Stimulated activated CD4-positive, alpha-beta T cell treated with anti-CD3 and anti-CD28 coated beads, TNF-alpha, amount 100 ng/mL, for 1 hour (primary cell): ENCODE data around the gene ADAMTS18.
"Not testable (repeated sequence)": the region's sequence is repeated elsewhere in the genome, so short reads cannot be mapped to it uniquely, and the experiment has no call there.

Experiments
- DNase-seq, 3 donors: peaks; one replicate each; pipeline ENCODE4 v3.0.0-alpha.2; 2020; ENCODE audit warnings: low read depth in 3 of 3, low spot score in 1 of 3

The ADAMTS18 gene, protein sequence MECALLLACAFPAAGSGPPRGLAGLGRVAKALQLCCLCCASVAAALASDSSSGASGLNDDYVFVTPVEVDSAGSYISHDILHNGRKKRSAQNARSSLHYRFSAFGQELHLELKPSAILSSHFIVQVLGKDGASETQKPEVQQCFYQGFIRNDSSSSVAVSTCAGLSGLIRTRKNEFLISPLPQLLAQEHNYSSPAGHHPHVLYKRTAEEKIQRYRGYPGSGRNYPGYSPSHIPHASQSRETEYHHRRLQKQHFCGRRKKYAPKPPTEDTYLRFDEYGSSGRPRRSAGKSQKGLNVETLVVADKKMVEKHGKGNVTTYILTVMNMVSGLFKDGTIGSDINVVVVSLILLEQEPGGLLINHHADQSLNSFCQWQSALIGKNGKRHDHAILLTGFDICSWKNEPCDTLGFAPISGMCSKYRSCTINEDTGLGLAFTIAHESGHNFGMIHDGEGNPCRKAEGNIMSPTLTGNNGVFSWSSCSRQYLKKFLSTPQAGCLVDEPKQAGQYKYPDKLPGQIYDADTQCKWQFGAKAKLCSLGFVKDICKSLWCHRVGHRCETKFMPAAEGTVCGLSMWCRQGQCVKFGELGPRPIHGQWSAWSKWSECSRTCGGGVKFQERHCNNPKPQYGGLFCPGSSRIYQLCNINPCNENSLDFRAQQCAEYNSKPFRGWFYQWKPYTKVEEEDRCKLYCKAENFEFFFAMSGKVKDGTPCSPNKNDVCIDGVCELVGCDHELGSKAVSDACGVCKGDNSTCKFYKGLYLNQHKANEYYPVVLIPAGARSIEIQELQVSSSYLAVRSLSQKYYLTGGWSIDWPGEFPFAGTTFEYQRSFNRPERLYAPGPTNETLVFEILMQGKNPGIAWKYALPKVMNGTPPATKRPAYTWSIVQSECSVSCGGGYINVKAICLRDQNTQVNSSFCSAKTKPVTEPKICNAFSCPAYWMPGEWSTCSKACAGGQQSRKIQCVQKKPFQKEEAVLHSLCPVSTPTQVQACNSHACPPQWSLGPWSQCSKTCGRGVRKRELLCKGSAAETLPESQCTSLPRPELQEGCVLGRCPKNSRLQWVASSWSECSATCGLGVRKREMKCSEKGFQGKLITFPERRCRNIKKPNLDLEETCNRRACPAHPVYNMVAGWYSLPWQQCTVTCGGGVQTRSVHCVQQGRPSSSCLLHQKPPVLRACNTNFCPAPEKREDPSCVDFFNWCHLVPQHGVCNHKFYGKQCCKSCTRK (N-terminal part only)

DNA sequence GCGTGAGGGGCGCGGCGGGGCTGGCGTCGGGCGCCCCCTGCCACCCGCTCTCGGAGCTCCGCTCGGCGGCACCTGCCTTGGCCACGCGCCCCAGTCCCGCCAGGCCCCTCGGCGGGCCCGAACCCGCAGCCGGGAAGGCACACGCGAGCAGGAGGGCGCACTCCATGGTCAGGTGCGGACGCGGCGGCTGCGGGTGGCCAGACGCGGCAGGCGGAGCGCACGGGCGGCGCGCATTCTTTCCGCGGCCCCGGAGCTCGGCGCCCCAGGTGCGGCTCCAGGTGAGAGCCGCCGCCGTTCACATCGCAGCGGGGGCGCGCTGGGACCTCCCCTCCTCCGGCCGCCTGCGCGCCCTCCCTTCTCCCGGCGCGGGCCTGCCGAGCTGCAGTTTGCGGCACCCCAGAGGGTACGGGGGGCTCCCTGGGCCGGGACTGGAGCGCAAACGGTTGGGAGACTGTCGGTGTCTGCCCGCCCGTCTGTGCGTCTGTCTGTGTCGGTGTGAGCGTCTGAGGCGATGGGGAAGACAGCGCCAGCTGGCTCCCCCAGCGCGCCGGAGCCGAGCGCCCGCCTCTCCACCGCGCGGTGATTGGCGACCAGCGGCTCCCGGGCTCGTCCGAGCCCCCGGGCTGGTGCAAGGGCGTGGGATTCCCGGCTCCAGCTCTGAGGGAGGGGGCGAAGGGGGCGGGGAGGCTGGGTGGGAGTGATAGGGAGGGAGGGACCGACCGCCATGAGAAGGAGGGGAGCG is at the start of gene ADAMTS18:
Gene ADAMTS18, minus strand, starts transcription at position 505 of the 742 bp plus-strand sequence. Its CDS starts 339 bp downstream, at position 166.
- no peak for DNase-seq

GRCh38 chr16:77480681-77481315 is 46.0 kb upstream of the ADAMTS18 start:
- DNase-seq: no peak

DNA sequence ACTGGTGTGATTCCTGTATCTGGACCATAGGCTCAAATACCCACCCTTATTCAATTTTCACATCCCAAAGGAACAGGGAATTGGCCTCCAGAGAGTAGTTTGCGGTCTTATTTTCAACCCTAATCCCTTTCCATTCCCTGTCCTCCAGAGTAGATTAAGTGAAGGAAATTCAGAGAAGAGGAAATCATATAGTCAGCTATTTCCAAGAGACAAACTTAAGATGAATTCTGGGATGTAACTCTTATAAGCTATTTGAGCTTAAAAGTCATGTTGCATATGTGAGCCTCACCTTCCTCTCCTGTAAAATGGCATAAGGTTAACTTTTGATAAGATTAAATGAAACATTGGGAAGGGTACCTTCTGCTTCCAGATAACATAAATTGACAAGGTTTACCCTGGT is 37.4 kb upstream of the ADAMTS18 start:
- DNase-seq: no peak

DNA sequence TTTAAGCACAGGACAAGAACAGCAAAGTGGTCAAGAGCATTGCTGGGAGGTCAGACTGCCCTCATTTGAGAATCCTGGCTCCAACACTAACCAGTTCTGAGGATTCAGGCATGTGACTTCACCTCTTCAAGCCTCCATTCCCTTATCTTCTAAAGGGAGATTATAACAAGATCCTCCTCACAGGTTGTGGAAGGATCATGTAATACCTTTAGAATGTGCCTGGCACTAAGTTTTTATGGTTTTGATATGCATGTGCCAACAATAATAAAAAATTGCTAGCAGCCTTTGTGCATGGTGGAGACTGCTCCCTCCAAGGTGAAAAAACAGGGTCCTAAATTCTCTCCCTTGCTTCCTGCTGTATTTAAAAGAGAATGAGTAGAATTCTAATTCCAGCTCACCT is 36.0 kb upstream of the ADAMTS18 start:
- DNase-seq: no peak

DNA sequence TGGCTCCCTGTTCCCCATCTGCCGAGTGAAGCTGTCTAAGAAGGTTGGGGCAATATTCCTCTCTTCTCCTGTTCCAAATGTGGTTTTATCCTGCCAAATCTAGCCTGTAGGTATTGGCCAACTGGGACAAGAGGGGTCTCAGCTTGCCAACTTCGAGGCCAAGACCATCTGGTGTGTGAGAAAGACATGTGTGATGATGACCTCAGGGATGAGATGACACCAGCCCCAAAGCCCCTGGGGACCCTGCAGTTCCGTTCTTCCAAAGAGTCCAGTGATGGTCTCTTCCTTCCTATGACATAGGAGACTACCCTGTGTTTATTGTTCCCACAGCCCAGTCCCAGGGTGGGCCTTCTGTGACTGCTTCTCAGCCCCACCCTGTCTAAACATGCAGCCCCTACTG is 34.8 kb upstream of the ADAMTS18 start:
- DNase-seq: no peak

DNA sequence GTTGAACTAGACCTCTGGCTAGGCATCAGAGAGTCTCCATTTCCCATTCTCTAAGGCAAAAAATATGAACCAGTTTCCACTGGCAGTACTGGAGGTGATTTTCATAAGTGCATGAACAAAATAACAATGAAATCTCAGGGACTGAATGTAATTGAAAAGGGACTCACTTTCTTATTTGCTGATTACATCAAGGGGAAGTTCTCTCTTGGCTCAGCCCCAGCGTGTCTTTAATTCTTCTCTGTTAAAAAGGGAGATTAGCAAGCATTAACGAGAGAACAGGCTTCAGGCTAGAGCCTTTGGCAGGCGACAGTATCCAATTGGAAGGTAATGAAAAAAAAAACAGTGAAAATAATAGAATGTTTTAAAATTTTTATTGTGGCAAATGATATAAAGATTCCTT is 34.0 kb upstream of the ADAMTS18 start:
- DNase-seq: no peak

DNA sequence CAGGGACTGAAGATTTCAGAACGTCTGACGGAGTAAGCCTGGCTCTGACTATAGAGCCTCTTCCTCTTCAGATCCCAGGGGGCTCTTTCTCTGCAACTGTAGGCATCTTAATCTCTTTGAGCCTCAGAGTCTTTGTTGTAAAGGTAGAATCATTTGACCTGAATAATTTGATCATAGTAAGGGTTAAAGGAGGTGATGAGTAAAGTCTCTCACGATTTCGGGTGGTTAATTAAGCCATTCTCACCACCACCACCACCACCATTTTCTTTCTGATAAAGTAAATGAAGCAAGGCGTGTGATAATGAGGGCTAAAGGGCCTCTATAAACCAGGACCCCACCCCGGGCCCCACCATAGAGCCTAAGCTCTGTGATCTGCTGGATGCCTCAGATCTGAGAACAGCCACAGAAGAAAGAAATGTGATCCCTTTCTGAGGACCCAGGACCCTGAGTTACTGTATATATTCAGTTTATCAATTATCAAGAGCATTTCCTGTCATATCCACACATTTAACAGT is 33.0 kb upstream of the ADAMTS18 start:
- no peak for DNase-seq

- not testable (repeated sequence) for DNase-seq
Measured at GRCh38 chr16:77463659-77464058, 28.8 kb upstream of the ADAMTS18 start.

DNA sequence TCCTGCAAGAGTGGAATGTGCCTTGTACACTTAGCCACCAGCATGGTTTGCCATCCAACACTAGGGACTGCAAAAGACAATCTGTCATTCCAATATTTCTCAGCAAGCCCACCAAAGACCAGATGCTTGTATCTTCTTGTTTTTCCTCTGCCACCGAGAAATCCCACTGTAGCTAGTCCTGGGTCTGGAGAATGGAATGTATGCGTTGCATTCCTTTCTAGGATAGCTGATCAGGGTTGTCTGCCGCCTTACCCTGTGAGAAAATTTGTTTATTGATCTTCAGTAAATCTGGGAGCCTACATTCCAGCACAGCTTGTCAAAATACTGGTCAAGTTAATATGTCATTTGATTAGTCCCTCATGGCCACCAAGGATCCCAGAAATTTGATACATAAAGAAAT is 28.1 kb upstream of the ADAMTS18 start:
- DNase-seq: no peak

DNA sequence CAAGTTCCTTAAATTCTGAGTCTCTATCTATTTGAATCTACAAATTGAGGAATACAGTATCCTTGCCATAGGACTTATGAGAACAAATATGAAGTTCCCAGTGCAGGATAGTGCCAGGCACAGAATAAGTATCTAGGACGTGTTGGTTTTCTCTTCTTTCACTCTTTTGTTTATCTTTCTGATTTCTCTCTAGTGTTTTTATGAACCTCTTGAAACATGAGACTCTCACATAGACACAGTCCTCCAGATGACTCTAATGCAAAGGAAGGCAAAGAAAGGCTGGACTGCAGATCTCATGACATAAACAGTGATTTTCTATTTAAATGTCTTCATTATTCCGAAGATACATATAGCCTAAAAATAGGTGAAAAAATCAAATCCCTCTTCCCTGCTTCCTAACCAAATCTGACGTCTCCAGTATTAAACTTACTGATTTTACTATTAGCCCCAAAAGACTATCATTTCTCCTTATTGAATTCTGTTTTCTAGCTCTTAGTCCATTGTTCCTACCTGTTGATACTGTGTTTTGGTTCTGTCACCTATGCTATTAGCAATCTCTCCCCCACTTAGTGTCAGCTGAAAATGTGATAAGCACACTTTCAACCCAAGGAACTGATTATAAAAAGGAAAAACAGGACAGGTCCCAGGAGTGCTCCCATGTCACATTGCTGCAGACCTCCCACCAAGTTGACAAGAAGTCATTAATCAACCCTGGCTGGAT is 24.9 kb upstream of the ADAMTS18 start:
- no peak for DNase-seq

DNA sequence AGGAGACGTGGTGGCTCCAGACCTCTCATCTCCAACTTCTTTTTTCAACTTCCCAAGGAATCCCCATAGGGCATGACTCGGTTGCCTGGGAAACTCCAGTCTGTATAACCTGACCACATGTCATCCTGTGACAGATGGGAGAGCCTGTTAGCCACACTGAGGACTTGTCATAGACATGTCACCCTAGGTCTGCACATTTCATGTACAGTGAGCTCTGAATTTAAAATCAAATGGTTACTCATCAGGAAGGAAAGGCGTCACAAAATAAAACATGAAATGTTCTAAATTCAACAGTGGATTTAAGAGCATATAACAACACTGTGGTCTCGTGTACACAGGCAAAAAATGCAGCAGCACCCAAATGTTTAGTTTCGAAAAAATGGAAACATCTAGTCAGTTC is 22.2 kb upstream of the ADAMTS18 start:
- DNase-seq: no peak

DNA sequence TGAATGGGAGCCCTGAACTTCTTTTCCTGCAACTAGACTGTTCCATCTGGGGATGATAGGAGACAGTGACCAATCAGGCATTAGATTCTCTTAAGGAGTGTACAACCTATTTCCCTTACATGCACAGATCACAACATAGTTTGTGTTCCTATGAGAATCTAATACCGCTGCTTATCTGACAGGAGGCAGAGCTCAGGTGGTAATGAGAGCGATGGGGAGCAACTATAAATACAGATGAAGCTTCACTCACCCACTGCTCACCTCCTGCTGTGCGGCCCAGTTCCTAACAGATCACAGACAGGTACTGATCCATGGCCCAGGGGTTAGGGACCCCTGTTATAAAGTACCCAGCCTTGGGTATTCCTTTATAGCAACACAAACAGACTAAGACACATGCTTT is 17.4 kb upstream of the ADAMTS18 start:
- no peak for DNase-seq

GRCh38 chr16:77450790-77451487 is 16.1 kb upstream of the ADAMTS18 start:
- DNase-seq: no peak

- no peak for DNase-seq
Measured at GRCh38 chr16:77449208-77449607, 14.4 kb upstream of the ADAMTS18 start.

DNA sequence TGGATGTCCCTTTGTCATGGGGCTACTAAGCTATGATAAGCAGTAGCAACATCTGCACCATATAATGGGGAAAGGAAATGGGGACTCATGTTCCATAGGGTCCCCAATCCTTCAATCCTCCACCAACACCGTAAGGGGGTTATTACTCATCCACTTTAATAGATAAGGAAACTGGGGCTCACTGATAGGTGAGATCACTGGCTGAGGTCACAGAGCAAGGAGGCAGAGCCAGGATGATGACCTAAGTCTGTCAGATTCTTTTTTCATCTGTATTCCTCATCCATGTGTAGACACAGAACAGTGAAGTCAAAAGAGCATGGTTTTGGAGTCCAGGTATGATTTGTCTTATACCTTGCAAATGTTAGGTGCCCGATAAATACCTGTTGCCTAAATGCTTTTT is 10.5 kb upstream of the ADAMTS18 start:
- no peak for DNase-seq

DNA sequence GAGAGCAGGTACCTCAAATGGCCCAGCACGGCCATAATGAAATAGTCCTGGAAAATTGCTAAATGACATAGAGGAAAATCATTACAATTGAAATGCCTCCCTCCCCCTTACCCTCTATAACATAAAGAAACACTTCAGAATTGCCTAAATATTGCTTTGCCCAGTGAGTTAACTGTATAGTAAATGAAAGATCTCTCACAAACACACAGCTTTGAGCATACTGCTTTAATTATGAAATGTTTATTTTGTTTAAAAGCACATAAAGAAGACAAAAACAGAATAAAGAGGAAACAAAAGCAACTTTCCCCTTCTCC is 9.3 kb upstream of the ADAMTS18 start:
- no peak for DNase-seq

- DNase-seq: no peak
Measured at GRCh38 chr16:77443357-77444146, 8.7 kb upstream of the ADAMTS18 start.

- DNase-seq: no peak
Measured at GRCh38 chr16:77442078-77442477, 7.2 kb upstream of the ADAMTS18 start.
